ENCODE measurements around the gene APLNR. TPM values are rescaled to one million over a fixed set of nuclear protein-coding genes. Genes with fewer than 3 reads are reported as not detected.
A peak's percentile ranks its signal among the peaks of the same experiment; 100 is the strongest.
"Not testable (repeated sequence)": the region's sequence is repeated elsewhere in the genome, so short reads cannot be mapped to it uniquely, and the experiment has no call there.

The APLNR gene
- total RNA-seq, result not detected

DNA sequence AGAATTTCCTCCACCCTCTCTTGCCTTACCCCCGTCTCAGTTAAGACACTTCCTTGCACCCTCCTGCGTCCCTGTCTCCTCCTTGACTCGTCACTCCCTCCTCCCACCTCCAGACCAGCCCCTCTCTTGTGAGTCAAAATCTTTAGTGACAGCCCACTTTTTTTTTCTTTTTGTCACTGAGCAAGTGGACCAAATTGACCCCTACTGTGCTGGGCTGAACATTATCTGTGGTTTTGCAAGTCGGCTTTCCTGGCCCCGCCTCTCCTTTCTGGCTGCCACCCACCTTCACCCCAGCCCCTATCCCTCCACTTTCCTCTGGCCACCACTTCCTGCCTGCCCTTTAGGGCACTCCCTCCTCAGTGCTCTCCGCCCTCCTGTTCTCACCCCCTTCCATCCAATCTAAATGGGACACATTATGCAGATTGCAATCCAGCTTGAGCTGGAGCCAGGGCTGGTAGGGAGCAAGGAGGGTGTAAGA lies at the start of gene APLNR:
TSS of gene APLNR (minus strand) at position 47 of the 478 bp plus-strand sequence. CDS start 246 bp downstream, outside the sequence.
- Mint-ChIP-seq H3K9me3 (no peaks in the 10 kb centered on the region), H3K27ac (no peak within 1 kb of the TSS), H3K4me3 (no peak within 1 kb of the TSS), H3K27me3 (peaks cover 61% of the 10 kb centered on the region), H3K36me3 (no peaks in the 10 kb centered on the region), H3K4me1 (peaks cover 2% of the 10 kb centered on the region)
- DNase-seq, result no peak

DNA sequence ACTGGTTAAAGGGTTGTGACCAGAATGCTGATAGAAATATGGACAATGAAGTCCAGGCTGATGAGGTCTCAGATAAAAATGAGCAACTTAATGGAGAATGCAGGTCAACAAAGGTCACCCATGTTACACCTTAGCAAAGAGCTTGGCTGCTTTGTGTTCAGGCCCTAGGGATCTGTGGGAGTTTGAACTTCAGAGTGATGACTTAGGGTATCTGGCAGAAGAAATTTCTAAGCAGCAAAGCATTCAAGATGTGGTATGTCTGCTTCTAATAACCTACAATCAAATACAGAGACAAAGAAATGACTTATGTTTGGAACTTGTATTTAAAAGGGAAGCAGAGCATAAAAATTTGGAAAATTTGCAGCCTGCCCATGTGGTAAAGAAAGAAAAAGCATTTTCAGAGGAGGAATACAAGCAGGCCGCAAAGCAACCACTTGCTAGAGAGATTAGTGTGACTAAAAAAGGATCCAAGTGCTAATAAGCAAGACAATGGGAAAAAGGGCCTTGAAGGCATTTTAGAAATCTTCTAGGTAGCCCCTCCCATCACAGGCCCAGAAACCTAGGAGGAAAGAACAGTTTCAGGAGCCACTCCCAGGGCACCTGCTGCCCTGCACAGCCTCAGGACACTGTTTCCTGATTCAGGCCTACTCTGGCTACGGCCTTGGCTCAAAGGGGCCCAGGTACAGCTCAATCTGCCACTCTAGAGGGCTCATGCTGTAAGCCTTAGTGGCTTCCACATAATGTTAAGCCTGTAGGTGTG lies 46.4 kb upstream of the APLNR start:
- Mint-ChIP-seq H3K4me3 (no peak overlapping the region), H3K9me3 (no peaks in the 10 kb centered on the region), H3K27me3 (no peaks in the 10 kb centered on the region), H3K27ac (no peak overlapping the region), H3K36me3 (no peaks in the 10 kb centered on the region), H3K4me1 (no peaks in the 10 kb centered on the region)
- DNase-seq, result no peak

DNA sequence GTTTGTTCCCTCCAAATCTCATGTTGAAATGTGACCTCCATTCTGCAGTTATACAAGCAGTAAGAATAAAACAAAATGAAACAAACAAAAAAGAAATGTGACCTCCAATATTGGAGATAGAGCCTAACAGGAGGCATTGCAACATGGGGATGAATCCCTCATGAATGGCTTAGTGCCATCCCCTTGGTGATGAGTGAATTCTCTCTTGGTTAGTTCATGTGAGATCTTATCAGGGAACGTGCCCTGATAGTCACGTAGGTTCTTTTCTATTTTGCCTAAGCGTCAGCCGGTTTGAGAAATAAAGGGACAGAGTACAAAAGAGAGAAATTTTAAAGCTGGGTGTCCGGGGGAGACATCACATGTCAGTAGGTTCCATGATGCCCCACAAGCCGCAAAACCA lies 44.5 kb upstream of the APLNR start:
- H3K36me3 Mint-ChIP-seq, H3K9me3 Mint-ChIP-seq, H3K27ac Mint-ChIP-seq, H3K4me1 Mint-ChIP-seq, H3K4me3 Mint-ChIP-seq, DNase-seq: not testable (repeated sequence)
- peaks cover 11% of the 10 kb centered on the region for H3K27me3 Mint-ChIP-seq

DNA sequence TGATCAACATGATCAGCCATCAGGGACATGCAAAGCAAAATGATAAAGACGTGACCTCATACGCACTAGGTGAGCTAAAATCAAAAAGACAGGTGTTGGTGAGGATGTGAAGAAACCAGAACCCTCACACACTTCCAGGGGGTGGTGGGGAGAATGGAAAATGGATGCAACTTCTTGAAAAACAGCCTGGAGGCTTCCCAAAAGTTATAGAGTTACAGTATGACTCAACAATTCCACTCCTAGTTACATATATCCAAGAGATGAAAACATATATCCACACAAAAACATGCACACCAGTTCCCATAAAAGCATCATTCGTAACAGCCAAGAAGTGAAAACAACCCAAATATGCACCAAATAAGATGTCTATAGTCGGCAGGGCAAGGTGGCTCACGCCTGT lies 42.1 kb upstream of the APLNR start:
- H3K4me3 Mint-ChIP-seq, result no peak overlapping the region
- no peaks in the 10 kb centered on the region for H3K9me3 Mint-ChIP-seq
- peaks cover 2% of the 10 kb centered on the region for H3K36me3 Mint-ChIP-seq
- H3K4me1 Mint-ChIP-seq, result peaks cover 2% of the 10 kb centered on the region
- no peak overlapping the region for H3K27ac Mint-ChIP-seq
- peaks cover 19% of the 10 kb centered on the region for H3K27me3 Mint-ChIP-seq
- no peak for DNase-seq

DNA sequence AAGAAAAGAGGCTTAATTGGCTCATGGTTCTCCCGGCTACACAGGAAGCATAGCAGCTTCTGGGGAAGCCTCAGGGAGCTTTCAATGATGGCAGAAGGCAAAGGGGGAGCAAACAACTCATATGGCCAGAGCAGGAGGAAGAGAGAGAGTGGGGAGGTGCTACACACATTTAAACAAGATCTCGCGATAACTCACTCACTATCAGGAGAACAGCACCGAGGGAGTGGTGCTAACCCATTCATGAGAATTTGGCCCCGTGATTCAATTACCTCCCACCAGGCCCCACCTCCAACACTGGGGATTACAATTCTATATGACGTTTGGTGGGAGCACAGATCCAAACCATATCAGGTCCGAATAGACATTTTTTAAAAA lies 41.7 kb upstream of the APLNR start:
- Mint-ChIP-seq H3K4me1 (peaks cover 2% of the 10 kb centered on the region), H3K4me3 (no peak overlapping the region), H3K9me3 (no peaks in the 10 kb centered on the region), H3K36me3 (peaks cover 2% of the 10 kb centered on the region), H3K27me3 (peaks cover 21% of the 10 kb centered on the region), H3K27ac (no peak overlapping the region)
- DNase-seq, result no peak

DNA sequence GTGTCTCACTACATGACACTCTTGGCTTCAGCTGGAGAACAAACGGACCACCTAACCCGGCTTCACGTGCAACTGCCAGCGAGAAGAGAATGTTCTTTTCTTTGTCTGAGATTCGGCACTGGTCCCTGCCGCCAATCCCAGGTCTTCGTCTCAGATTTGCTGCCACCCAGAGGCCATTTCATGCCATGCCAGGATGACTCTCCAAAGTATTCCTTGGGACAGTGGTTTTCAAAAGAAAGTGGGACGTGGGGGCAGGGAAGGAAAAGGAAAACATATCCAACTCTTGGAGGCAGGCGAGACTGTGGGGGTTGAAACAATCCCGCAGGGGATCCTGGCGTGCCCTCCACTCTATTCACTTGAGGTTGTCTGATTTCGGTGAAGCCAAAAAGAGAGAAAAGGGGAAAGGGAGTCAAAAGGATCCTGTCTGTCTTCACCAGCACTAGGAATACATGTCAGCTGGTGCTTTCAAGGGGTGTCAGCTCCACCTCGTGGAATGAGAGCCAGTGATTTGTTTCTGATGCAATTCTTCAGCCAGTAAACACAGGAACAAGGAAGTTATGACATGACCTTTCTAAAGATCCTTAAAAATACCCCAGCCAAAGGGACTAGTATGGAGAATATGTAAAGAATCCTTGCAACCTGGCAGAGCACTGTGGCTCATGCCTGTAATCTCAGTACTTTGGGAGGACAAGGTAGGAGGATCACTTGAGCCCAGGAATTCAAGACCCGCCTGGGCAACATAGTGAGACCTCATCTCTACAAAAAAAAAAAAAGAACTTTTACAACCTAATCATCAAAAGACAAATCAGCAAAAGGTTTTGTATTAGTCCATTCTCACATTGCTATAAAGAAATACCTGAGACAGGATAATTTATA lies 41.0 kb upstream of the APLNR start:
- DNase-seq, result peak; percentile 13
- peaks cover 5% of the 10 kb centered on the region for H3K9me3 Mint-ChIP-seq
- H3K27ac Mint-ChIP-seq, result no peak overlapping the region
- H3K27me3 Mint-ChIP-seq, result peaks cover 21% of the 10 kb centered on the region
- H3K4me3 Mint-ChIP-seq, result no peak overlapping the region
- peaks cover 2% of the 10 kb centered on the region for H3K4me1 Mint-ChIP-seq
- peaks cover 2% of the 10 kb centered on the region for H3K36me3 Mint-ChIP-seq

DNA sequence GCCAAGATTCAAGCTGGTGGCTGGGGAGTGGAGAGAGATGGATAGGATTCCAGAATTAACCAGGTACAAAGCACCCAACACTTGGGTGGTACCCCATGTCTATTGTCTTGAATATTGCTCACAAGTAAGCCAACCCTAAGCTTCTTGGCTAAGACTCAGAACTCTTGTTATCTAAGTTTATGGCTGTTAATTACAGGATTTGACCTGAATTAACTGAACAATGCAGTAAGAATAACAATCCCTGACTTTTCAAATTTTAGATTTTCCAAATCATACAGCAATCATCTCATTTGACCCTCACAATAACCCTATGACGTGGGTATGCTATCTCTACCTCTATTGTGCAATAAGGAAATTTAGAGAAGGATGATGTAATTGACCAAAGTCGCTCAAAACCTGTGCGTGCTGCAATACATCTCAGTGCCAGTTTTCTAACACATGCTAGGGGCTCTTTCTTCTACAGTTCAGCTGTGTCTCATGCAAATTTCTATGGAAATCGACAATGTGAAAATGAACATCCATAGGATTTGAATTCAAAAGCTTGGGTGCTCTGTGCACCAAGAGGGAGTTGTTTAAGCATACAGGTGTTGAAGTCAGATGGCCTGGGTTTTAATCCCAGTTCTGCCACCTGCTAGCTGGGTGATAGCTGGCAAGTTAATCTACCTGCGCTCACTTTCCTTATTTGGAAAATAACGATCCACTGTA lies 40.1 kb upstream of the APLNR start:
- Mint-ChIP-seq H3K4me1 (peaks cover 2% of the 10 kb centered on the region), H3K36me3 (peaks cover 2% of the 10 kb centered on the region), H3K9me3 (peaks cover 5% of the 10 kb centered on the region), H3K27ac (no peak overlapping the region), H3K4me3 (no peak overlapping the region), H3K27me3 (peaks cover 21% of the 10 kb centered on the region)
- DNase-seq, result no peak

DNA sequence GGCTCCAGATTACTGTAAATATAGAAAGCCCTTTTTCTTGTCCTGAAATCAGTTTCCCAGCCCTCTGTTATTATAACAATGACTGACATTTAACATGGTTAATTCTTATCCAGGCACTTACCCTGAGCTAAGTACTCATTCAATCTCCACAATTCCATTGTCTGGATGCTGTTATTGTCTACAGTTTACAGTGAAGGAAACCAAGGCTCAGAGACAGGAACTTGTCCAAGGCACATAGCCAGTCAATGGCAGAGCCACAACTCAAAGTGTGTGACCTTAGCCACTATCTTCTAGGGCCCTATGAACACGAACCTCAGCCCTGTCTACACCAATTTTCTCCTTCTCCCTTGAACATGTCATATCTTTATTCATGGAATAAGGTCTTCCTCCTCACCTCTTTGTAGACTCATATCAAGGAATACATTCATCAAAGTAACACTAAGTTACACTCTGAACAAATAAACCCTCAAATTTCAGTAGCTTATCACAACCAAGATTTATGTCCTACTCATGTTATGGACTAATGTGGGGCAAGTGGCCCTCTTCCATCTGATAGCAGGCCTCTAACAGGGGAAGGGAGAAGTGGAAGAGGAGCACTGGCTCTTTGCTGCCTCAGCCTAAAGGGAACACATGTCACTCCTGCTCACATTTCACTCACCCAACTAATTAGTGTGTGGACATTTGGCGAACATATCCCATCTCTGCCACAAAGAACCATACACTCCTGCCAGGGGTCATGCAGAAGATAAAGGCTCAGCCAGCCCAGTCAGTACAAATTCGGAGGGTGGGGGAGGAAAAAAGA lies 39.3 kb upstream of the APLNR start:
- Mint-ChIP-seq H3K4me1 (peaks cover 2% of the 10 kb centered on the region), H3K36me3 (peaks cover 2% of the 10 kb centered on the region), H3K4me3 (no peak overlapping the region), H3K27me3 (peaks cover 25% of the 10 kb centered on the region), H3K9me3 (peaks cover 5% of the 10 kb centered on the region), H3K27ac (no peak overlapping the region)
- no peak for DNase-seq

DNA sequence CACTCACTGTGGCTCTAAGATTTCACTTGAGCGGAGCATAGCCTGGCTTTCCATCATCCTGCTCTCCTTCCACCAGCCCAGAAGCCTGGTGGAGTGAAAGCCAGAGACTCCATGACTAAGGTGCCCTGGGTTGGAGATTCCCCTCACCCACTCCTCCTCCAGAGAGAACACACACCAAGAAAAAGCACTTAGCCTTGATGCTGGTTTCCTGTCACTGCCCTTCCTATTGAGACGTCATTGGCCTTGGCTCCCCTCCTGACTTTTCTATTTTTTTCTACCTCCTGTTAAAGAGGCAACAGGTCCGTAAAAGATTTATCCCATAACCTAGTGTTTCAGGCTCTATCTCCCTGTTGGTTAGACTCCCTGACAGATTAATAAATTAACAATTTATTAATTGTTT lies 38.5 kb upstream of the APLNR start:
- no peak overlapping the region for H3K27ac Mint-ChIP-seq
- peaks cover 2% of the 10 kb centered on the region for H3K4me1 Mint-ChIP-seq
- H3K36me3 Mint-ChIP-seq, result peaks cover 2% of the 10 kb centered on the region
- H3K27me3 Mint-ChIP-seq, result peaks cover 29% of the 10 kb centered on the region
- H3K4me3 Mint-ChIP-seq, result no peak overlapping the region
- peaks cover 5% of the 10 kb centered on the region for H3K9me3 Mint-ChIP-seq
- DNase-seq, result no peak

DNA sequence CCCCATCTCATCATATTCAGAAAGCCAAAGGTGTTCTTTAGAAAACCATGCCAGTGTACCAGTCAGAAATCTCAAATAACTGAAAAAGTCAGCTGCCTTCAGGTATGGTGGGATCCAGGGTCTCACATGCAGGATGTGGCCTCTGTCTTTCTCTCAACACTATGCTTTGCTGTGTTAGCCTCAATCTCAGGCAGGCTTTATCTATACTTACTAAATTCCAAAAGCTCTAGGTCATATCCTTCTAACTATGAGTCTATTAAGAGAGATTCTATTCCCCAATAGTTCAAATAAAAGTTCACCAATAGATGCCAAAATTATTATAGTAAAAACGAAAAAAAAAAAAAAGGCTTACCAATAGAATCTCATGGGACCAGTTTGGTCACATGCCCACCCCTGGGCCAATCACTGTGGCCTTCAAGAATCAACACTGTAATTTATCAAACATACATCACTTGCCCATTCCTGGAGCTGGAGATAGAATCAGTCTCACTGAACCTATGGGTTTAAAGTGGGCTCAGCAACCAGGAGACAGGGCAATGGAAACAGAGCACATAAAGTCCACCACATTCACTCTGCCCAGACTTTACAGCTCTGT lies 38.0 kb upstream of the APLNR start:
- Mint-ChIP-seq H3K4me1 (peaks cover 2% of the 10 kb centered on the region), H3K27ac (no peak overlapping the region), H3K36me3 (peaks cover 2% of the 10 kb centered on the region), H3K27me3 (peaks cover 29% of the 10 kb centered on the region), H3K9me3 (peaks cover 5% of the 10 kb centered on the region), H3K4me3 (no peak overlapping the region)
- no peak for DNase-seq

DNA sequence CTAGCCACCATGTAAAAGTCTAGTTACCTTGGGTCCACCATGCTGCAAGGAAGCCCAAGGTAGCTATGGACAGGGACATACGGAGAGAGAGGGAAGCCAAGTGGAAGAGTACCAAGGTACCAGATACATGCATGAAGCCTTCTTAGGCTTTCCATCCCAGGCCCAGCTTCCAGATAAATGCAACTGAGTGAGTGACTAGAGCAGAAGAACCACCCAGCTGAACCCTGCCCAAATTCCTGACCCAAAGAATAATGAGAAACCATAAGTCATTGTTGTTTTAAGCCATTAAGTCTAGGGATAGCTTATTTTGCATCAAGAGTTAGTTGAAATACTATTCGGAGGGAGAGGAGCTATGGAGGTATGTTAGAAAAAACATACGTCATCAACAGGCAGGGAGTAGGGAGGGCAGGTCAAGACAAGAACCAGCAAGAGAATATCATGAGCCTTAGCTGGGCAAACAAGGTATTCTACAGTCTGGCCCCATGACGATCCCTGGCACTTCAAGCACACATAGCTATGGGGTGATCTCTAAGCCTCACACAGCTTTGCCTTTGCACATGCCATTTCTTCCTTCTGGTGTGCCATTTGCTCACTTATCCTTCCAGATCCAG lies 36.5 kb upstream of the APLNR start:
- peaks cover 2% of the 10 kb centered on the region for H3K36me3 Mint-ChIP-seq
- H3K9me3 Mint-ChIP-seq, result peaks cover 5% of the 10 kb centered on the region
- H3K4me1 Mint-ChIP-seq, result peaks cover 2% of the 10 kb centered on the region
- no peak overlapping the region for H3K27ac Mint-ChIP-seq
- no peak overlapping the region for H3K4me3 Mint-ChIP-seq
- H3K27me3 Mint-ChIP-seq, result peaks cover 29% of the 10 kb centered on the region
- no peak for DNase-seq

DNA sequence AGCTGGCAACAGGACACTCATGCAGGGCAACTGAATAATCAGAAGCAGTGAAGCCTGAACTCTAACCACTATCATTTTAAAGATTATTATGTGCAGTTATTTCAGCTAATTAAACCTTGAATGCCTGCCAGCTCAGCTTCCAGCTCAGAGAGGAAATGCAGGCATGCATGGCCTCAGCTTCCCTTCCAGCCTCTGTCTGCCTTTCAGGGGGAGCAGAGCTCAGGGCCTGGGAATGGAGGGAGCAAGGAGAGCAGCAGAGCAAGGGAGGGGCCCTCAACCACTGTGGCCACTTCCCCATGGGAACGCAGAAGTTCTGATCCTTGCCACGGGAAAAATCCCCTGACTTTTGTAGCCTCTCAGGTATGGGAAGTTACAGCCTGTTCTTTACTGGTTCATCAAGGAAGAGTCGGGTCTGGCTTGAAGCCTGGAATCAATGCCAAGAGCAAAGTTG lies 32.5 kb upstream of the APLNR start:
- Mint-ChIP-seq H3K4me1 (no peaks in the 10 kb centered on the region), H3K27ac (no peak overlapping the region), H3K36me3 (peaks cover 2% of the 10 kb centered on the region), H3K9me3 (peaks cover 20% of the 10 kb centered on the region), H3K27me3 (peaks cover 18% of the 10 kb centered on the region), H3K4me3 (no peak overlapping the region)
- DNase-seq, result no peak

DNA sequence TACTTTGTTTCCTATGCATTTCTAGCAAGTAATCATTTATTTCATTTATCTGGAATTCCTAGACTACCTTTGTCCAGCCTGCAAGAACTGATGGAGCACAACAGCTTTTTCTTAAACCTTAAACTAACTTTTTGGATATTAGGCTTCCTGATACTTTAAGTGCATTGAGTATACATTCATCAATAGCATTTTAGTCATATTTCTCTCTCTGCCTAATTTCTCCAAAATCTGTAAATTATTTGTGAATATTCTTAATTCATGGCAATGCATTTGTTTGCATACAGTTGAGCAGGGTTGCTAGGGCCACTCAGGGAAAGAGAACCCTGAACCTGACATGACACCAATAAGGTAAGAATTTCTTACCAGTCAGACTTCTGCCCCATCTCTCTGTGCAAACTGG lies 29.1 kb upstream of the APLNR start:
- Mint-ChIP-seq H3K27me3 (peaks cover 17% of the 10 kb centered on the region), H3K27ac (no peak overlapping the region), H3K36me3 (no peaks in the 10 kb centered on the region), H3K4me3 (no peak overlapping the region), H3K9me3 (peaks cover 15% of the 10 kb centered on the region), H3K4me1 (no peaks in the 10 kb centered on the region)
- no peak for DNase-seq

DNA sequence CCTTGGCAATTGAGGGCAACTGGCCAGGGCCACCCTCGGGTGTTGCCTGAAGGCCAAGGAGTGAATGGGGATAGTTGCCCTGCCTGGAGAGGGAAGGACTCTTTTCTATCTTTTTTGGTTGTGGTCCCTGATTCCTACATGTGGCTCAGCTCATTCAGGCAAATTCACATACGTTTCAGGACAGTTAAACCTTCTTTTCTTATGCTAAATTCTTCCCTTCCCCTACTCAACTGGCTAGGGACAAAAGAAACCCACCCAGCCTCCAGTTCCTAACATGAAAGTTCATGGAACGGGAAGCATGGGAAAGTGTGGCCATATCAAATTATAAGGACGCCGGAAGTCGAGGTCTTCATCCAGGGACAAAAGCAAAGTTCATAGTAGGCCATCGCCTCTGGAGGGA lies 26.3 kb upstream of the APLNR start:
- peaks cover 13% of the 10 kb centered on the region for H3K27me3 Mint-ChIP-seq
- peaks cover 15% of the 10 kb centered on the region for H3K9me3 Mint-ChIP-seq
- H3K4me1 Mint-ChIP-seq, result no peaks in the 10 kb centered on the region
- no peak for DNase-seq
- H3K27ac Mint-ChIP-seq, result no peak overlapping the region
- H3K36me3 Mint-ChIP-seq, result no peaks in the 10 kb centered on the region
- no peak overlapping the region for H3K4me3 Mint-ChIP-seq

All from activated naive CD8-positive, alpha-beta T cell treated with anti-CD3 and anti-CD28 coated beads for 36 hours (primary cell).